CD4-positive, alpha-beta memory T cell (primary cell): ENCODE measurements around the gene ST14. TPM values are rescaled to one million over a fixed set of nuclear protein-coding genes. Genes with fewer than 3 reads are reported as not detected.
A peak's percentile ranks its signal among the peaks of the same experiment; 100 is the strongest.

ENCODE experiments used
- CTCF ChIA-PET: fragments of 350-600 bp; sonication (Branson Sonifier 250); formaldehyde crosslinking; loops from one replicate; lab custom pipeline; 2021; ENCODE audit warnings: inconsistent platforms; ENCODE audit not compliant: partially characterized antibody; lab: Charles Lee
- POLR2A ChIA-PET: fragments of 350-600 bp; sonication (Branson Sonifier 250); formaldehyde crosslinking; loops from one replicate; lab custom pipeline; 2021; ENCODE audit not compliant: partially characterized antibody; lab: Charles Lee
- DNase-seq, 5 donors: peaks; one replicate each; pipeline versions ENCODE4 v3.0.0 to v3.0.0-alpha.2; 2020 to 2022; ENCODE audit warnings: mixed read lengths in 1 of 5
- H3K27ac ChIP-seq: one replicate; pipeline ENCODE4 v1.7.0; 2013; ENCODE audit warnings: low read depth, low read length
- H3K27me3 ChIP-seq: 2 replicates; pipeline ENCODE4 v1.7.0; 2013; ENCODE audit warnings: mild to moderate bottlenecking, low read length, moderate library complexity; ENCODE audit not compliant: insufficient read depth
- H3K36me3 ChIP-seq: 2 replicates; pipeline ENCODE4 v1.7.0; 2013; ENCODE audit warnings: mild to moderate bottlenecking, low read length, moderate library complexity; ENCODE audit not compliant: insufficient read depth
- H3K4me1 ChIP-seq: 2 replicates; pipeline ENCODE4 v1.7.0; 2013; ENCODE audit warnings: mild to moderate bottlenecking, low read length, moderate library complexity; ENCODE audit not compliant: insufficient read depth
- H3K4me3 ChIP-seq, 2 donors: one replicate each; pipeline ENCODE4 v1.7.0; 2013; ENCODE audit warnings: low read length in 2 of 2, mild to moderate bottlenecking in 1 of 2
- H3K9me3 ChIP-seq, 2 donors: one replicate each; pipeline ENCODE4 v1.7.0; 2013; ENCODE audit warnings: low read length in 2 of 2, control low read depth in 1 of 2; ENCODE audit not compliant: control insufficient read depth in 1 of 2
- H3K27ac Mint-ChIP-seq, 7 donors: one replicate each; pipeline ENCODE4 v1.8.0; 2020 to 2021; ENCODE audit warnings: mixed read lengths in 7 of 7, mild to moderate bottlenecking in 6 of 7, inconsistent platforms in 3 of 7, moderate library complexity in 3 of 7
- H3K27me3 Mint-ChIP-seq, 2 donors: one replicate each; pipeline ENCODE4 v1.8.0; 2020 to 2021; ENCODE audit warnings: mixed read lengths in 2 of 2
- H3K36me3 Mint-ChIP-seq, 2 donors: one replicate each; pipeline ENCODE4 v1.8.0; 2020 to 2021; ENCODE audit warnings: mixed read lengths in 2 of 2, inconsistent platforms in 1 of 2, mild to moderate bottlenecking in 1 of 2
- H3K4me1 Mint-ChIP-seq, 4 donors: one replicate each; pipeline ENCODE4 v1.8.0; 2020 to 2021; ENCODE audit warnings: mixed read lengths in 4 of 4, mild to moderate bottlenecking in 1 of 4
- H3K4me3 Mint-ChIP-seq, 8 donors: one replicate each; pipeline ENCODE4 v1.8.0; 2020 to 2021; ENCODE audit warnings: mixed read lengths in 8 of 8, mild to moderate bottlenecking in 7 of 8, moderate library complexity in 6 of 8, inconsistent platforms in 3 of 8
- H3K9me3 Mint-ChIP-seq, 8 donors: one replicate each; pipeline ENCODE4 v1.8.0; 2020 to 2021; ENCODE audit warnings: mixed read lengths in 8 of 8, mild to moderate bottlenecking in 5 of 8, inconsistent platforms in 3 of 8, moderate library complexity in 1 of 8
- intact Hi-C: fragments of 100-400 bp; cut with micrococcal nuclease; formaldehyde crosslinking; loops from one replicate; pipeline ENCODE4 v1.15.1; 2023
- polyA plus RNA-seq, 2 donors: library from polyadenylated mRNA; unstranded; fragments of 300-500 nt; fragmentation: Illumina TruSeq; gene quantifications; one replicate each; pipeline ENCODE4 v1.2.3, GENCODE V29; 2021
- total RNA-seq, 2 experiments: library from RNA; stranded (reverse); gene quantifications; one replicate each; pipeline ENCODE4 v1.2.3, GENCODE V29; 2021

Gene ST14
- total and polyA plus RNA-seq, 4 experiments from 2014 or later: 0.47 to 0.79 (median 0.72) TPM; not detected in 1

DNA sequence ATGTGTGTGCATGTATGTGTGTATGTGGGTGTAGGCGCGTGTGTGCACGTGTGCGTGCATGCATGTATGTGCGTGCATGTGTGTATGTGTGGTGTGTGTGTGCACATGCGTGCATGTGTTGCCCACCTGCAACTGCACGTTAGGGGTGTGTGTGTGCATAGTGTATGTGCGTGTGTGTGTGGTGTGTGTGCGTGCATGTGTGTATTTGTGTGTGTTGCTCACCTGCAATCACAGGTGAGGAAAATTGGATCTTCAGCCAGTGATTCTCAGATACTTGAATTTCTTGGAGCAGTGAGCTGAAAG is 54.3 kb downstream of the ST14 start:
- ChIA-PET POLR2A (no interaction called here), CTCF (no interaction called here)
- Histone ChIP-seq H3K27ac (no peak overlapping the region), H3K27me3 (no peaks in the 10 kb centered on the region), H3K36me3 (no peaks in the 10 kb centered on the region), H3K4me1 (peaks cover 7% of the 10 kb centered on the region), H3K9me3 (no peaks in the 10 kb centered on the region), H3K4me3 (no peak overlapping the region)
- Mint-ChIP-seq H3K4me1 (no peaks in the 10 kb centered on the region), H3K9me3 (no peaks in the 10 kb centered on the region), H3K4me3 (no peak overlapping the region), H3K36me3 (no peaks in the 10 kb centered on the region), H3K27me3 (peaks cover 4 to 9% of the 10 kb centered on the region in 2 donors), H3K27ac (no peak overlapping the region)
- intact Hi-C loops: loop anchor here (1.0 kb wide), 5 partner anchors 100 to 680 kb away; partner anchors contain the start of gene ZBTB44
- no peak for DNase-seq

DNA sequence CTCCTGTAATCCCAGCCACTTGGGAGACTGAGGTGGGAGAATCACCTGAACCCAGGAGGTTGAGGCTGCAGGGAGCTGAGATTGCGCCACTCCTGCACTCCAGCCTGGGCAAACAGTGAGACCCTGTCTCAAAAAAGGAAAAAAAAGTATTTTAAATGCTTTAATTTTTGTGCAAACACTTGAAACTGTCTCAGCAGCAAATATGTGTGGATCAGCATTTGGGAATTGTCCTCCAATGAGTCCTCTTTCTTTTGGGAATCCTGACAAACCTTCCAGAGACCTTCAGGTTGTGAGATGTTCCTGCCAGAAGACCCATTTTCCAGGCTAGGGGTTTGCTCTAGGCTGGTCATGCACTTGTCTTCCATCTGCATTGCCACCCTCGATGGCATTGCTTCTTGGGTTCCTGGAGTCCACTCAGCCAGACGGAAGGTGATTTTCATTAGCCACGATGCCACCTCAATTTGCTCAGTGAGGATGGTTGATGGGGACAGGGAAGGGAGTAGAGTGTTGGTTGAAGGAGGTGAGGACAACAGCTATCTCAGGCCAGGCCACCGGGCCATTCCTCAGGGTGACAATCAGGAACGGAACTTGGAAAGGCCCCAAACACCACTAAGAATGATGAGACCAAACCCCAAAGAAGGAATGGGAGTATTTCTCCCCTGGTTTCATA is 55.4 kb downstream of the ST14 start:
- H3K9me3 Mint-ChIP-seq: no peaks in the 10 kb centered on the region
- no peak overlapping the region for H3K27ac Mint-ChIP-seq
- H3K27me3 Mint-ChIP-seq: peaks cover 4 to 9% of the 10 kb centered on the region in 2 donors
- no peak overlapping the region for H3K27ac ChIP-seq
- no peak overlapping the region for H3K4me3 Mint-ChIP-seq
- H3K36me3 ChIP-seq: no peaks in the 10 kb centered on the region
- no peak overlapping the region for H3K4me3 ChIP-seq
- no peaks in the 10 kb centered on the region for H3K27me3 ChIP-seq
- ChIA-PET CTCF (interaction anchor here (1.2 kb wide), 1 partner anchor 9 kb away, joined by 3 read pairs; no protein-coding TSS in a partner anchor), POLR2A (no interaction called here)
- no peaks in the 10 kb centered on the region for H3K4me1 Mint-ChIP-seq
- H3K4me1 ChIP-seq: peaks cover 7% of the 10 kb centered on the region
- intact Hi-C loops: no loop called here
- no peaks in the 10 kb centered on the region for H3K36me3 Mint-ChIP-seq
- no peaks in the 10 kb centered on the region for H3K9me3 ChIP-seq
- DNase-seq: no peak

DNA sequence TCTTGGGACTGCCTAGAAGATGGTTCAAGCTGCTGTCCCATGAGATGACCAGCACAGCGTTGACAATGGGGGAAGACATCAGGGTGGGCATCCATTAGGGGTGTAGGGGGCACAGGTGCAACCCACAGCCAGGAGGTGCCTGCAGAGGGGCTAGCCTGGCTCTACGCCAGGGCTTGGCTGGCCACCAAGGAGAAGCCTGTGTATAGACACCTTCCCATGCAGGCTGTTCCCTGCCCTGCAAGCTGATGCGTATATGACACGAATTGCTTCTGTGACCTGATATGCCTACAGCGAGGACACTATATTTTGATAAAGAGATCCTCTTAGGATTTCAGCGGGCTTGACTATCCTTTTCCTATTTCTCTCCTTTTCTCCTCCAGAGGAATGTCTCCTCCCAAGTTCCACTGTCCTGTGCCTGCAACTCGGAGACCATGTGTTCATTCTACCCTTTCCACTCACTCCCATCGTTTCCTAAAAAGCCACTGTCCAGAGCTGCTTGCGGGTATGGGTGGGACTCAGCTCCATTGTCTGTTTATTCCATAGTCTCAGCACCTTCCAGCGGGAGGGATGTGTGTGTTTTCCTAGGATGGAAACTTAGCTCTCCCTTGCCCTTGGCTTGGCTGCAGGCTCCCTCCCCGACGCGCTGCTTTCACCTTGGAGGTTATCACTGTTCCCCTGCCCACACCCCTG is 56.1 kb downstream of the ST14 start:
- Histone ChIP-seq H3K9me3 (no peaks in the 10 kb centered on the region), H3K4me3 (no peak overlapping the region), H3K27ac (no peak overlapping the region), H3K4me1 (peaks cover 7% of the 10 kb centered on the region), H3K36me3 (no peaks in the 10 kb centered on the region), H3K27me3 (no peaks in the 10 kb centered on the region)
- Mint-ChIP-seq H3K36me3 (no peaks in the 10 kb centered on the region), H3K27ac (no peak overlapping the region), H3K4me1 (no peaks in the 10 kb centered on the region), H3K4me3 (no peak overlapping the region), H3K27me3 (peaks cover 4 to 6% of the 10 kb centered on the region in 2 donors), H3K9me3 (no peaks in the 10 kb centered on the region)
- CTCF ChIA-PET: interaction anchor here (1.2 to 1.5 kb wide), 5 partner anchors 8 to 647 kb away, joined by 3 to 7 read pairs (median 6); no protein-coding TSS in a partner anchor
- intact Hi-C loops: no loop called here
- POLR2A ChIA-PET: no interaction called here
- no peak for DNase-seq

DNA sequence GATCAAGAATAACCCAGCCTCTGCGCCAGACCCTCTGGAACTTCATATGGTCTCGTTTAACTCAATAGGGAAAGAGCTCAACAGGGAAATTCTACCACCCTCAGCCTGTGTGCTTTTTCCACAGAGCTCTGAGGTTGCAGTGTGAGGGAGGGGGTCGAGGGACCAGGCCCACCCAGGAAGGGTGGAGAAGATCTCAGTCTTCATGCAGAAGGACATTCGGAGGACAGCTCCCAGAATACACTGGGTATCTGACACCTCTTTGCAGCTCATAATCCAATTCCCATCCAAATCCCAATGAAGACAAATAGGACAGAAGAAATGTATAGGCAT is 56.6 kb downstream of the ST14 start:
- ChIA-PET POLR2A (no interaction called here), CTCF (interaction anchor here (1.2 to 1.5 kb wide), 4 partner anchors 9 to 646 kb away, joined by 3 to 7 read pairs (median 6); no protein-coding TSS in a partner anchor)
- H3K9me3 ChIP-seq: no peaks in the 10 kb centered on the region
- no peak overlapping the region for H3K27ac ChIP-seq
- intact Hi-C loops: no loop called here
- H3K27me3 Mint-ChIP-seq: peaks cover 3 to 4% of the 10 kb centered on the region in 2 donors
- no peak overlapping the region for H3K4me3 Mint-ChIP-seq
- no peaks in the 10 kb centered on the region for H3K4me1 Mint-ChIP-seq
- H3K36me3 Mint-ChIP-seq: no peaks in the 10 kb centered on the region
- H3K4me3 ChIP-seq: no peak overlapping the region
- H3K36me3 ChIP-seq: no peaks in the 10 kb centered on the region
- peaks cover 7% of the 10 kb centered on the region for H3K4me1 ChIP-seq
- no peak overlapping the region for H3K27ac Mint-ChIP-seq
- H3K27me3 ChIP-seq: no peaks in the 10 kb centered on the region
- DNase-seq: no peak
- no peaks in the 10 kb centered on the region for H3K9me3 Mint-ChIP-seq

DNA sequence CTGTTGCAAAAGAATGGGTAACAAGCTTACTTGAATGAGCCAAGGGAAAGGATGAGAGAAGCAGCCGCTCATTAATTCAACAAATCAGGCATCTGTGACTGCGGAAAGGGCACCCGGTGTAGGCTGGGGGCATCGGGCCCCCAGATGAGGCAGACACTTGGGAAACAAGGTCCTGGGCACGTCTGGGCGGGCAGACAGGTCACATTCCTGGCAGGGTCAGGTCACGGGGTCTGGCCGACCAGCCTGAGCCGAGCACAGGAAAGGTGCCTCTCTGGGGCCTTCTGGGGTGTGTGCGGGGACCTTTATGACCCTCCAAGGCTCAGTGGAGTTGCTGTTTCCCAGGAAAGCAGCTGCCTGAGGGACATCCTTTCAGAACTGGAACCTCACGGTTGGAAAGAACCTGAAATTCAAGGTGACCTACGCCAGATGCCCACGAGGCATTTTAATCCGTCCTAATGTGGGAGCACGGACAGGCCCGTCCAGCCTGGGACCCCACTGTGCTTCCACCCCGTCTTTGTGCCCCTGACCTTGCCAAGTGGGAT is 57.1 kb downstream of the ST14 start:
- no peak overlapping the region for H3K27ac ChIP-seq
- no peak for DNase-seq
- ChIA-PET POLR2A (no interaction called here), CTCF (interaction anchor here (1.2 to 1.5 kb wide), 5 partner anchors 9 to 646 kb away, joined by 3 to 7 read pairs (median 6); no protein-coding TSS in a partner anchor)
- Mint-ChIP-seq H3K27ac (peak overlapping the region in 1 of 7 donors; percentile 3), H3K27me3 (peaks cover 0 to under 1% of the 10 kb centered on the region in 2 donors), H3K9me3 (no peaks in the 10 kb centered on the region), H3K4me3 (no peak overlapping the region), H3K36me3 (no peaks in the 10 kb centered on the region), H3K4me1 (no peaks in the 10 kb centered on the region)
- no peak overlapping the region for H3K4me3 ChIP-seq
- H3K36me3 ChIP-seq: no peaks in the 10 kb centered on the region
- no peaks in the 10 kb centered on the region for H3K27me3 ChIP-seq
- peaks cover 7% of the 10 kb centered on the region for H3K4me1 ChIP-seq
- no peaks in the 10 kb centered on the region for H3K9me3 ChIP-seq
- intact Hi-C loops: no loop called here

DNA sequence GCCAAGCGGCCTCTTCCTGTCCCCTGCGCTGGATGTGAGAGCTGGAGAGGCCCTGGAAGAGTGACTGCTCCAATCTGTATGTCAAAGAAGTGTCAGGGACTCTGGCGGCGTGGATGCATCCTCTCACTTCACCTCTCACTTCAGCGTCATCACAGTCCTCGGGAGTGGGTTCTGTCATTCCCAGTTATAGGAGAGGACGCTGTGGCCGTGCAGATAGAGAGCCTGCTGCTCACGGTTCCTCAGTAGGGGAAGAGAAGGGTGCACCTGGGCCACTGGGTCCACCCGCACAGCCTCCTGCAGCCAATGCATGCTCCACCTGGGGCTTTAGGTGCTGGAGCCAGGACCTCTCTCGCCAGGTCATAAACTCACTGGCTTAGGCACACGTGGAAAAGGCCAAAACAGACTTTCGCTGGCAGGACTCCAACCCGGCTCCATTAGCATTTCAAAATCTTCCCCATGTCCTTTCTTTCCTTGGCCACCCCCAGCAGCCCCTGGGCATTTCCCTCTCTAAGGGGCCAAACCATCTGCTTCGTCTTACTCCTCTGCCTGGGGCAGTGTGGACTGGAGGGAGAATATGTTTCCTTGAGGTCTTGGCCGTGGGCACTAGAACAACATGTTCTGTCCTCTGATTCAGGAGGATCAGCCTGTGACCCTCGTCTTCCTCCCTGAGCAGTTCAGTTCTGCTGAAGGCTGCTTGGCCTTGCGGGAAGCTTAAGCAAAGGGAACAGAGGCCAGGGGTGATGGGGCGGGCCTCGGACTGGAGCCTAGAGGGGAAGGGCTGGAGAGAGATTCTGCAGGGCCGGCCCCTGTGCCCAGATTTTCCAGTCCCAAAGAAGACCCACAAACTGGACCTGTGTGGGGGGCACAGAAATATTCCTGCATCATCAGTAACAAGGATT is 57.8 kb downstream of the ST14 start:
- Mint-ChIP-seq H3K4me1 (no peaks in the 10 kb centered on the region), H3K36me3 (no peaks in the 10 kb centered on the region), H3K27ac (no peak overlapping the region), H3K4me3 (no peak overlapping the region), H3K9me3 (no peaks in the 10 kb centered on the region), H3K27me3 (no peaks in the 10 kb centered on the region)
- Histone ChIP-seq H3K36me3 (no peaks in the 10 kb centered on the region), H3K4me1 (peaks cover 7% of the 10 kb centered on the region), H3K27ac (no peak overlapping the region), H3K4me3 (no peak overlapping the region), H3K27me3 (no peaks in the 10 kb centered on the region), H3K9me3 (no peaks in the 10 kb centered on the region)
- intact Hi-C loops: no loop called here
- CTCF ChIA-PET: interaction anchor here (1.4 kb wide), 1 partner anchor 152 kb away, joined by 3 read pairs; no protein-coding TSS in a partner anchor
- DNase-seq: no peak
- POLR2A ChIA-PET: no interaction called here
